OCI-LY7 (cell line): Measurements from ENCODE around the gene COX6B1. TPM values are rescaled to one million over a fixed set of nuclear protein-coding genes. Genes with fewer than 3 reads are reported as not detected.
"Not testable (repeated sequence)": the region's sequence is repeated elsewhere in the genome, so short reads cannot be mapped to it uniquely, and the experiment has no call there.

Experiments
- Bru-seq: library from RNA; stranded (reverse); fragments of 400-500 nt; gene quantifications from one replicate; lab custom pipeline; 2021; lab: Mats Ljungman, UMichigan
- BruChase-seq, 2 experiments: library from RNA; stranded (reverse); fragments of 400-500 nt; gene quantifications; one replicate each; lab custom pipeline; 2021; lab: Mats Ljungman, UMichigan
- BruUV-seq: library from RNA; stranded (reverse); fragments of 400-500 nt; replicated peaks from 2 replicates; lab custom pipeline; 2021; lab: Mats Ljungman, UMichigan
- CTCF ChIA-PET: fragments of 300-600 bp; sonication (Branson Sonifier 250); formaldehyde crosslinking; loops from one replicate; lab custom pipeline; 2022; ENCODE audit warnings: antibody characterized with exemption; ENCODE audit not compliant: unreplicated experiment; lab: Charles Lee
- POLR2A ChIA-PET: fragments of 300-600 bp; sonication (Branson Sonifier 250); formaldehyde crosslinking; loops from one replicate; lab custom pipeline; 2022; ENCODE audit warnings: antibody characterized with exemption; lab: Charles Lee
- DNase-seq: peaks from one replicate; pipeline ENCODE4 v3.0.0-alpha.2; 2015; ENCODE audit warnings: low spot score
- H2AFZ ChIP-seq: fragments of 200-600 bp; sonication (generic), shearing (Covaris generic); 2 replicates; pipeline ENCODE4 v1.6.1; 2014; ENCODE audit warnings: mild to moderate bottlenecking, antibody characterized with exemption, low read length, moderate library complexity
- H3K27ac ChIP-seq: fragments of 200-600 bp; sonication (generic); 2 replicates; pipeline ENCODE4 v1.5.1; 2014; ENCODE audit warnings: mixed run types, low read depth, mild to moderate bottlenecking, moderate library complexity, low read length, inconsistent platforms; ENCODE audit not compliant: poor library complexity, severe bottlenecking
- H3K36me3 ChIP-seq: fragments of 200-600 bp; sonication (generic); 2 replicates; pipeline ENCODE4 v1.6.1; 2014; ENCODE audit warnings: mild to moderate bottlenecking, antibody characterized with exemption, low read length, moderate library complexity, mixed read lengths; ENCODE audit not compliant: insufficient read depth
- H3K4me1 ChIP-seq: fragments of 200-600 bp; sonication (generic); 2 replicates; pipeline ENCODE4 v1.5.1; 2014; ENCODE audit warnings: mild to moderate bottlenecking, low read length; ENCODE audit not compliant: insufficient read depth, poor library complexity, severe bottlenecking
- H3K4me2 ChIP-seq: fragments of 200-600 bp; sonication (generic); 2 replicates; pipeline ENCODE4 v1.6.1; 2014; ENCODE audit warnings: mild to moderate bottlenecking, low read length
- H3K4me3 ChIP-seq: fragments of 200-600 bp; sonication (generic); 2 replicates; pipeline ENCODE4 v1.5.1; 2014; ENCODE audit warnings: mild to moderate bottlenecking, low read depth, low read length; ENCODE audit not compliant: poor library complexity, severe bottlenecking
- H3K79me2 ChIP-seq: fragments of 200-600 bp; sonication (generic); 2 replicates; pipeline ENCODE4 v1.6.1; 2016; ENCODE audit warnings: low read depth, mild to moderate bottlenecking, low read length, moderate library complexity, mixed read lengths; ENCODE audit not compliant: insufficient read depth
- H3K9me2 ChIP-seq: fragments of 200-600 bp; sonication (generic); 2 replicates; pipeline ENCODE4 v1.6.1; 2016; ENCODE audit warnings: mild to moderate bottlenecking, low read length, mixed read lengths; ENCODE audit not compliant: insufficient read depth
- H3K9me3 ChIP-seq: fragments of 200-600 bp; sonication (generic); 2 replicates; pipeline ENCODE4 v1.6.1; 2014; ENCODE audit warnings: mild to moderate bottlenecking, mixed run types, low read length, mixed read lengths
- H4K20me1 ChIP-seq: fragments of 200-600 bp; sonication (generic); 2 replicates; pipeline ENCODE4 v1.6.1; 2014; ENCODE audit warnings: mild to moderate bottlenecking, antibody characterized with exemption, low read length, moderate library complexity, mixed read lengths; ENCODE audit not compliant: insufficient read depth
- EZH2phosphoT487 ChIP-seq: fragments of 200-600 bp; sonication (generic); IDR thresholded peaks from 2 replicates; pipeline ENCODE4 v1.6.1; 2018; ENCODE audit warnings: low read depth, borderline replicate concordance, mild to moderate bottlenecking, mixed run types, antibody characterized with exemption, low read length, moderate library complexity, mixed read lengths
- intact Hi-C: fragments of 100-400 bp; cut with micrococcal nuclease; formaldehyde crosslinking; loops from one replicate; pipeline ENCODE4 v1.10.0; 2022; ENCODE audit not compliant: unreplicated experiment
- long read RNA-seq: library from polyadenylated mRNA; stranded (forward); transcript quantifications from one replicate; pipeline ENCODE4 v2.0.0, GENCODE V29; 2022
- total RNA-seq, 2 experiments: library from RNA; depleted of rRNA in 1 of 2; stranded (reverse); fragments of >200 nt in 1 of 2; shearing (Covaris generic) in 1 of 2; gene quantifications; 2 replicates each; pipeline ENCODE4 v1.2.3, GENCODE V29; 2014 to 2022
- TF ChIP-seq, protein P1 (sequence below): fragments of 200-600 bp; sonication (generic); conservative IDR thresholded peaks from 2 replicates; pipeline ENCODE4 v1.5.1; 2014; ENCODE audit warnings: mild to moderate bottlenecking, antibody characterized with exemption, low read length, moderate library complexity, mixed read lengths

The COX6B1 gene, protein sequence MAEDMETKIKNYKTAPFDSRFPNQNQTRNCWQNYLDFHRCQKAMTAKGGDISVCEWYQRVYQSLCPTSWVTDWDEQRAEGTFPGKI
- total RNA-seq (2014; rRNA removed; shearing (Covaris generic)) (404 and 536 TPM in 2 replicates), total RNA-seq (2022) (373 and 395 TPM in 2 replicates), Bru-seq, nascent RNA (percentile 89 among the genes with signal in this experiment), BruChase-seq, experiment 1, labeled RNA remaining after a 6-hour chase (percentile 93 among the genes with signal in this experiment), BruChase-seq, experiment 2, labeled RNA remaining after a 2-hour chase (percentile 84 among the genes with signal in this experiment)
- long read RNA-seq, transcript COX6B1-201 (4 exons, 667 nt), result major isoform, 205 of 210 reads
- long read RNA-seq, partial matches to known transcripts, result 3 of 210 reads
- long read RNA-seq, other reads (novel, unspliced or antisense), result 2 of 210 reads

DNA sequence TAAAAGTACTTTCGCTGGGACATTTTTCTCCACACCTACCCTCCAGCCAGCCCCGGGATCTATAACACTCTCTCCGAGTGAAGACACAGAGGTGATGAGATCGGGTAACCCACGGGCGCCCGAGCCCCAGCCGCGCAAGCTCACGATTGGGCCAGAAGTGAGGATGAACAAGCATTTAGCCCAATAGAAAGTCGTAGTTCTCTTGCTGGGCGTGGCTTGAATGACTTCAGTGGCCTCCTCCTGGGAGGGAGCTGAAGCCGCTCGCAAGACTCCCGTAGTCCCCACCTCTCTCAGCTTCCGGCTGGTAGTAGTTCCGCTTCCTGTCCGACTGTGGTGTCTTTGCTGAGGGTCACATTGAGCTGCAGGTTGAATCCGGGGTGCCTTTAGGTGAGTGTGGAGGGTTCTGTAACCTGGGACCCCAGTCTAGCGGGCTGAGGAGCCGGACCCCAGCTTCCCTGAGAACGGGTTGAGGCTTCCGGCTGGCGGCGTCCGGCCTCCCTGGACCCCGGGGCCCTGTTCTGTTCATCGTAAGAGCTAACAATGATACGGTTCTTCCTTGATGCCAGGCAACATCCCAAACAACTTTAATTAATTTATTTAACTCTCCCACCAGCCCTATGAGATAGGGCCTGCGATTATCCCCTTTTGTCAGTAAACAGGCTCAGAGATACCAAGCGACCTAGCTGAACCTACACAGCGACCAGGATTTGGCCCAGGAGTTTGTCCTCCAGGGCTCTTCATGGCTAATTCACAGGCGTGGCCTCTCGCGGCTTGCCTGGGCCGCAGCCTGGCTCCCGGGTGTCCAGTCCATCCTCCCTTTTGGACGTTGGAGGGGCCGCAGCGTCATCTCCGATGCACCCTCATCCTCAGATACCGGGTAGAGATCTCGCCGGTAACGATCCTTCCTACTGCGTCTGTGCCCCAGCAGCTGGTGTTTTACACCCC lies at the start of gene COX6B1:
COX6B1 (plus strand) TSS at position 307 of the 945 bp plus-strand sequence. CDS start 2,921 bp downstream, outside the sequence.
- peak within 1 kb of the TSS; percentile 84 for H3K4me2 ChIP-seq
- intact Hi-C loops, result loop anchor here (1.0 to 10.0 kb wide), 3 partner anchors 36 to 407 kb away; partner anchors contain the start of genes HAUS5, THAP8, TMEM147 and WDR62
- TSS peak; percentile 91 for BruUV-seq
- peak within 1 kb of the TSS; percentile 89 for H3K4me3 ChIP-seq
- peak; percentile 99 for DNase-seq
- H3K27ac ChIP-seq, result peak within 1 kb of the TSS; percentile 44
- POLR2A ChIA-PET, result interaction anchor here (0.5 to 1.5 kb wide), 19 partner anchors 9 to 771 kb away, joined by 3 to 10 read pairs (median 6); partner anchors contain the start of genes LIN37, PSENEN and U2AF1L4
- no peaks in the 10 kb centered on the region for H3K9me3 ChIP-seq
- CTCF ChIA-PET, result interaction anchor here (0.6 kb wide), 1 partner anchor 100 kb away, joined by 3 read pairs; no protein-coding TSS in a partner anchor
- peaks cover 36% of the 10 kb centered on the region for H3K4me1 ChIP-seq
- H2AFZ ChIP-seq, result peak within 1 kb of the TSS; percentile 62; the same call in 1 of the 2 replicates
- TF ChIP-seq EZH2phosphoT487, result no peak
- TF ChIP-seq, protein P1, sequence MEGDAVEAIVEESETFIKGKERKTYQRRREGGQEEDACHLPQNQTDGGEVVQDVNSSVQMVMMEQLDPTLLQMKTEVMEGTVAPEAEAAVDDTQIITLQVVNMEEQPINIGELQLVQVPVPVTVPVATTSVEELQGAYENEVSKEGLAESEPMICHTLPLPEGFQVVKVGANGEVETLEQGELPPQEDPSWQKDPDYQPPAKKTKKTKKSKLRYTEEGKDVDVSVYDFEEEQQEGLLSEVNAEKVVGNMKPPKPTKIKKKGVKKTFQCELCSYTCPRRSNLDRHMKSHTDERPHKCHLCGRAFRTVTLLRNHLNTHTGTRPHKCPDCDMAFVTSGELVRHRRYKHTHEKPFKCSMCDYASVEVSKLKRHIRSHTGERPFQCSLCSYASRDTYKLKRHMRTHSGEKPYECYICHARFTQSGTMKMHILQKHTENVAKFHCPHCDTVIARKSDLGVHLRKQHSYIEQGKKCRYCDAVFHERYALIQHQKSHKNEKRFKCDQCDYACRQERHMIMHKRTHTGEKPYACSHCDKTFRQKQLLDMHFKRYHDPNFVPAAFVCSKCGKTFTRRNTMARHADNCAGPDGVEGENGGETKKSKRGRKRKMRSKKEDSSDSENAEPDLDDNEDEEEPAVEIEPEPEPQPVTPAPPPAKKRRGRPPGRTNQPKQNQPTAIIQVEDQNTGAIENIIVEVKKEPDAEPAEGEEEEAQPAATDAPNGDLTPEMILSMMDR, result no peak
- peaks cover 33% of the 10 kb centered on the region for H3K79me2 ChIP-seq
- no peaks in the 10 kb centered on the region for H3K9me2 ChIP-seq
- 0 out of 2 replicates have a peak, but pooled peaks cover 5% of the 10 kb centered on the region for H4K20me1 ChIP-seq
- peaks cover 28% of the 10 kb centered on the region for H3K36me3 ChIP-seq

DNA sequence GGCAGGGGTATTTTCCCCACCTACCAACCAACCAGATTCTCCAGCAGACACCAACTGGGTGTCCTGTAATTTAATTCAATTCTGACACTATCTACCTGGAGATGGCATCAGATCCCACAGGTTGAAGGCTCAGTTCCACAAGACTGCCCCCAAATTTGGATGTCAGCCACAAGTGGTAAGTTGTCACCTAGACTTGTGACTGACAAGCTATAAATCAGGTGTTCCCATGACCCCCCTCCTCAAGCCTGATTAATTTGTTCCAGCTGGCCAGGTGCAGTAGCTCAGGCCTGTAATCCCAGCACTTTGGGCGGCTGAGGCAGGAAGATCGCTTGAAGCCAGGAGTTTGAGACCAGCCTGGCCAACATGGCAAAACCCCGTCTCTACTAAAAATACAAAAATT lies 46.2 kb upstream of the COX6B1 start:
- H2AFZ ChIP-seq, result no peak overlapping the region
- no peaks in the 10 kb centered on the region for H3K9me3 ChIP-seq
- DNase-seq, result no peak
- no peaks in the 10 kb centered on the region for H3K9me2 ChIP-seq
- H3K27ac ChIP-seq, result no peak overlapping the region
- TF ChIP-seq, protein P1, result no peak
- no peak for TF ChIP-seq EZH2phosphoT487
- BruUV-seq, result no TSS peak
- no peaks in the 10 kb centered on the region for H3K4me1 ChIP-seq
- ChIA-PET POLR2A (no interaction called here), CTCF (no interaction called here)
- no peak overlapping the region for H3K4me2 ChIP-seq
- H3K36me3 ChIP-seq, result no peaks in the 10 kb centered on the region
- H3K79me2 ChIP-seq, result no peaks in the 10 kb centered on the region
- no peak overlapping the region for H3K4me3 ChIP-seq
- no peaks in the 10 kb centered on the region for H4K20me1 ChIP-seq
- intact Hi-C loops, result no loop called here

DNA sequence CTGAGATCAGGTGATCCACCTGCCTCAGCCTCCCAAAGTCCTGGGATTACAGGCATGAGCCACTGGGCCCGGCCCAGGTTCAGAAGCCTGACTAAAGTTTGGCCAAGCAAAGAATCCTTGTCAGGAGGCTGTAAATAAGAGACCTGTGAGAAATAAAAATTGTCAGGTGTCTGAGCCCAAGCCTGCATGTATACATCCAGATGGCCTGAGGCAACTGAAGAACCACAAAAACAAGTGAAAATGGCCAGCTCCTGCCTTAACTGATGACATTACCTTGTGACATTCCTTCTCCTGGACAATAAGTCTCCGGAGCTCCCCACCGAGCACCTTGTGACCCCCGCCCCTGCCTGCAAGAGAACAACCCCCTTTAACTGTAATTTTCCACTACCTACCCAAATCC lies 43.7 kb upstream of the COX6B1 start:
- H3K27ac ChIP-seq, POLR2A ChIA-PET, H3K4me2 ChIP-seq, H3K4me3 ChIP-seq, H3K4me1 ChIP-seq, DNase-seq, H3K9me2 ChIP-seq, CTCF ChIA-PET, intact Hi-C loops, H3K36me3 ChIP-seq, H4K20me1 ChIP-seq, H3K9me3 ChIP-seq, BruUV-seq, H2AFZ ChIP-seq, H3K79me2 ChIP-seq: not testable (repeated sequence)

DNA sequence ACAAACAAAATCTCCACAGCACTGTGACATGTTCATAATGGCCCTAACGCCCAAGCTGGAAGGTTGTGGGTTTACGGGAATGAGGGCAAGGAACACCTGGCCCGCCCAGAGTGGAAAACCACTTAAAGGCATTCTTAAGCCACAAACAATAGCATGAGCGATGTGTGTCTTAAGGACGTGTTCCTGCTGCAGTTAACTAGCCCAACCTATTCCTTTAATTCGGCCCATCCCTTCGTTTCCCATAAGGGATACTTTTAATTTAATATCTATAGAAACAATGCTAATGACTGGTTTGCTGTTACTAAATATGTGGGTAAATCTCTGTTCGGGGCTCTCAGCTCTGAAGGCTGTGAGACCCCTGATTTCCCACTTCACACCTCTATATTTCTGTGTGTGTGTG lies 41.0 kb upstream of the COX6B1 start:
- H3K4me3 ChIP-seq, DNase-seq, intact Hi-C loops, H3K9me2 ChIP-seq, H3K79me2 ChIP-seq, H4K20me1 ChIP-seq, H3K27ac ChIP-seq, H3K36me3 ChIP-seq, H3K9me3 ChIP-seq, BruUV-seq, H2AFZ ChIP-seq, H3K4me2 ChIP-seq: not testable (repeated sequence)
- POLR2A ChIA-PET, result interaction anchor here (1.7 kb wide), 1 partner anchor 41 kb away, joined by 6 read pairs; the partner anchor contains the start of gene COX6B1
- H3K4me1 ChIP-seq, result peaks cover 21% of the 10 kb centered on the region
- CTCF ChIA-PET, result interaction anchor here (1.0 kb wide), 1 partner anchor 49 kb away, joined by 10 read pairs; no protein-coding TSS in a partner anchor
